Endothelial cell of umbilical vein (primary cell): ENCODE results near the gene MAGI1. TPM values are rescaled to one million over a fixed set of nuclear protein-coding genes. Genes with fewer than 3 reads are reported as not detected.

Source experiments
- BruUV-seq: library from RNA; stranded (reverse); fragments of 400-500 nt; replicated peaks from 2 replicates; lab custom pipeline; 2021; lab: Mats Ljungman, UMichigan
- CTCF ChIA-PET: fragments of 300-600, 350-600 bp; sonication (Branson Sonifier 250); formaldehyde crosslinking; loops from one replicate; lab custom pipeline; 2021; ENCODE audit warnings: antibody characterized with exemption, inconsistent platforms; lab: Charles Lee
- POLR2A ChIA-PET: fragments of 300-600, 350-600 bp; sonication (Branson Sonifier 250); formaldehyde crosslinking; loops from one replicate; lab custom pipeline; 2021; ENCODE audit warnings: antibody characterized with exemption, inconsistent platforms; lab: Charles Lee
- DNase-seq: peaks from one replicate; pipeline ENCODE4 v3.0.0-alpha.2; 2011; ENCODE audit warnings: low read depth, low spot score
- FAIRE-seq: peaks from 2 replicates; lab custom pipeline; 2011; peaks lifted over from hg19 to GRCh38; lab: Jason Lieb, UNC
- H2AFZ ChIP-seq: 2 replicates; pipeline ENCODE4 v1.6.0; 2012; ENCODE audit warnings: low read depth, low read length, control low read depth, inconsistent platforms
- H3K27ac ChIP-seq: 2 replicates; pipeline ENCODE4 v1.5.1; 2011; ENCODE audit warnings: low read depth, mild to moderate bottlenecking, control low read depth, low read length, moderate library complexity; ENCODE audit not compliant: insufficient read depth
- H3K27me3 ChIP-seq, 2 experiments: 2 replicates each; pipeline versions ENCODE4 v1.6.0 to v1.6.1; 2011; ENCODE audit warnings: low read length in 2 of 2, mixed read lengths in 1 of 2; ENCODE audit not compliant: control insufficient read depth in 2 of 2, insufficient read depth in 2 of 2
- H3K36me3 ChIP-seq, 2 experiments: 2 replicates in 1 of 2; 3 replicates in 1 of 2; pipeline ENCODE4 v1.5.1; 2011; ENCODE audit warnings: low read length in 2 of 2, mild to moderate bottlenecking in 1 of 2, moderate library complexity in 1 of 2; ENCODE audit not compliant: control insufficient read depth in 2 of 2, insufficient read depth in 2 of 2; ENCODE audit errors: extremely low read depth in 1 of 2
- H3K4me1 ChIP-seq: 3 replicates; pipeline ENCODE4 v1.5.1; 2011; ENCODE audit warnings: mild to moderate bottlenecking, low read length; ENCODE audit not compliant: control insufficient read depth, insufficient read depth; ENCODE audit errors: extremely low read depth
- H3K4me2 ChIP-seq: 2 replicates; pipeline ENCODE4 v1.6.1; 2011; ENCODE audit warnings: low read length, control low read depth, mixed read lengths; ENCODE audit not compliant: insufficient read depth
- H3K4me3 ChIP-seq, 3 experiments: fragments of 200-600 bp in 1 of 3; sonication (generic), shearing (Covaris generic) in 1 of 3; replicated peaks in 1 of 3; 2 replicates each; pipeline ENCODE4 v1.5.1; 2011 to 2016; ENCODE audit warnings: control low read depth in 3 of 3, low read length in 3 of 3, mild to moderate bottlenecking in 2 of 3, inconsistent platforms in 1 of 3, low read depth in 1 of 3, moderate library complexity in 1 of 3; ENCODE audit not compliant: insufficient read depth in 1 of 3
- H3K79me2 ChIP-seq: 2 replicates; pipeline ENCODE4 v1.6.0; 2012; ENCODE audit warnings: low read length, inconsistent platforms; ENCODE audit not compliant: control insufficient read depth, insufficient read depth
- H3K9ac ChIP-seq: replicated peaks from 2 replicates; pipeline ENCODE3; 2011; ENCODE audit warnings: low read length, control low read depth; ENCODE audit not compliant: insufficient read depth; ENCODE audit errors: extremely low read depth
- H3K9me1 ChIP-seq: replicated peaks from 3 replicates; pipeline ENCODE4 v1.6.0; 2011; ENCODE audit warnings: mild to moderate bottlenecking, low read length; ENCODE audit not compliant: control insufficient read depth, insufficient read depth; ENCODE audit errors: extremely low read depth
- H3K9me3 ChIP-seq: replicated peaks from 2 replicates; pipeline ENCODE4 v1.5.1; 2012; ENCODE audit warnings: low read length, inconsistent platforms; ENCODE audit not compliant: control insufficient read depth, insufficient read depth
- H4K20me1 ChIP-seq: replicated peaks from 2 replicates; pipeline ENCODE3; 2011; ENCODE audit warnings: mild to moderate bottlenecking, low read length; ENCODE audit not compliant: control insufficient read depth, insufficient read depth; ENCODE audit errors: extremely low read depth
- CTCF ChIP-seq, 2 donors: IDR thresholded peaks; 1 replicate in 1 of 2; 2 replicates in 1 of 2; pipeline ENCODE4 v1.5.1; 2011; ENCODE audit warnings: low read length in 2 of 2, mild to moderate bottlenecking in 2 of 2, moderate library complexity in 2 of 2, control low read depth in 1 of 2, inconsistent platforms in 1 of 2, low read depth in 1 of 2; ENCODE audit not compliant: insufficient read depth in 1 of 2; ENCODE audit errors: extremely low read depth in 1 of 2
- EZH2 ChIP-seq: IDR thresholded peaks from 2 replicates; pipeline ENCODE4 v1.6.1; 2012; ENCODE audit warnings: borderline replicate concordance, low read depth, mild to moderate bottlenecking, moderate library complexity, low read length, inconsistent platforms; ENCODE audit not compliant: severe bottlenecking
- FOS ChIP-seq: IDR thresholded peaks from 2 replicates; pipeline ENCODE4 v1.6.1; 2011; ENCODE audit warnings: mild to moderate bottlenecking, low read length, moderate library complexity, borderline replicate concordance; ENCODE audit not compliant: insufficient read depth
- GATA2 ChIP-seq: IDR thresholded peaks from 2 replicates; pipeline ENCODE4 v1.7.0; 2011; ENCODE audit warnings: low read depth, mild to moderate bottlenecking, moderate library complexity, mixed read lengths, low read length; ENCODE audit not compliant: insufficient read length, insufficient read depth
- JUN ChIP-seq: IDR thresholded peaks from 2 replicates; pipeline ENCODE4 v1.6.1; 2011; ENCODE audit warnings: borderline replicate concordance, low read depth; ENCODE audit not compliant: insufficient read length, insufficient read depth
- MAX ChIP-seq: IDR thresholded peaks from 2 replicates; pipeline ENCODE4 v1.6.1; 2011; ENCODE audit not compliant: insufficient read depth, insufficient read length
- MYC ChIP-seq: IDR thresholded peaks from one replicate; pipeline ENCODE4 v1.6.1; 2011; ENCODE audit warnings: mild to moderate bottlenecking, low read depth, low read length
- POLR2A ChIP-seq: IDR thresholded peaks from 2 replicates; pipeline ENCODE4 v1.6.1; 2012; ENCODE audit warnings: low read depth, mild to moderate bottlenecking, control low read depth, low read length
- POLR2AphosphoS5 ChIP-seq: IDR thresholded peaks from 2 replicates; pipeline ENCODE4 v1.6.1; 2012; ENCODE audit warnings: low read depth, mild to moderate bottlenecking, control low read depth, low read length, moderate library complexity; ENCODE audit not compliant: insufficient read depth
- dilution Hi-C: fragments of 300-500 bp; cut with MboI; formaldehyde crosslinking; loops from one replicate; pipeline ENCODE4 v1.15.0; 2019; ENCODE audit warnings: low sequenced_read_pairs; ENCODE audit not compliant: extremely low pct_ligation_motif_present
- intact Hi-C: fragments of 100-400 bp; cut with micrococcal nuclease; formaldehyde crosslinking; loops from one replicate; pipeline ENCODE4 v1.10.0; 2022
- polyA plus RNA-seq, 4 experiments: library from polyadenylated mRNA; depleted of rRNA in 3 of 4; stranded (reverse) in 3 of 4; unstranded in 1 of 4; fragments of >200 nt; gene quantifications; 2 replicates each; pipeline versions ENCODE4 v1.2.1 to v1.2.3, GENCODE V29; 2011 to 2012; ENCODE audit warnings: missing spikeins in 1 of 4
- total RNA-seq: library from RNA; stranded (reverse); gene quantifications from 2 replicates; pipeline ENCODE4 v1.2.3, GENCODE V29; 2021

The MAGI1 gene
- total and polyA plus RNA-seq, 2 donors (not counting 3 experiments of a cell fraction or from before 2014, with no cell fraction given), result 10.1 to 47.9 TPM

GRCh38 chr3:65734792-65735191, 303.9 kb downstream of the MAGI1 start:
- intact Hi-C loops, result loop anchor here (5.0 kb wide), 2 partner anchors 62 to 1202 kb away; no protein-coding TSS in a partner anchor
- dilution Hi-C loops, result no loop called here
- no peak overlapping the region for H3K4me3 ChIP-seq
- H3K9me3 ChIP-seq, result no peaks in the 10 kb centered on the region
- no peak overlapping the region for H3K9ac ChIP-seq
- no peaks in the 10 kb centered on the region for H3K4me1 ChIP-seq
- TF ChIP-seq JUN (no peak), CTCF (IDR thresholded peaks at IDR 0.05; ENCODE audit: extremely low read depth in 1 of 2, insufficient read depth in 1 of 2, low read depth in 1 of 2, low read length in 2 of 2) (no peak)
- H4K20me1 ChIP-seq, result peaks cover 3% of the 10 kb centered on the region
- no peak overlapping the region for H3K27ac ChIP-seq
- no peaks in the 10 kb centered on the region for H3K9me1 ChIP-seq
- ChIA-PET CTCF (interaction anchor here (1.3 kb wide), 1 partner anchor 20 kb away, joined by 4 read pairs; no protein-coding TSS in a partner anchor), POLR2A (interaction anchor here (0.9 kb wide), 1 partner anchor 146 kb away, joined by 11 read pairs; no protein-coding TSS in a partner anchor)
- no peak overlapping the region for H3K4me2 ChIP-seq
- FAIRE-seq, result no peak
- H3K36me3 ChIP-seq, result no peaks in the 10 kb centered on the region
- no peak overlapping the region for H2AFZ ChIP-seq
- BruUV-seq, result no TSS peak
- no peaks in the 10 kb centered on the region for H3K79me2 ChIP-seq
- H3K27me3 ChIP-seq, result no peaks in the 10 kb centered on the region
- DNase-seq, result no peak

GRCh38 chr3:65734382-65734781, 304.3 kb downstream of the MAGI1 start:
- H3K27me3 ChIP-seq, result no peaks in the 10 kb centered on the region
- no peak overlapping the region for H3K4me2 ChIP-seq
- dilution Hi-C loops (no loop called here), intact Hi-C loops (loop anchor here (5.0 kb wide), 2 partner anchors 62 to 1202 kb away; no protein-coding TSS in a partner anchor)
- no peak overlapping the region for H2AFZ ChIP-seq
- no peak for DNase-seq
- FAIRE-seq, result no peak
- peaks cover 3% of the 10 kb centered on the region for H4K20me1 ChIP-seq
- no peak overlapping the region for H3K9ac ChIP-seq
- no peak overlapping the region for H3K27ac ChIP-seq
- no peaks in the 10 kb centered on the region for H3K9me1 ChIP-seq
- ChIA-PET POLR2A (interaction anchor here (0.9 kb wide), 1 partner anchor 147 kb away, joined by 11 read pairs; no protein-coding TSS in a partner anchor), CTCF (interaction anchor here (1.3 kb wide), 1 partner anchor 20 kb away, joined by 4 read pairs; no protein-coding TSS in a partner anchor)
- H3K36me3 ChIP-seq, result no peaks in the 10 kb centered on the region
- no peak for TF ChIP-seq EZH2
- no peak for TF ChIP-seq JUN
- TF ChIP-seq POLR2AphosphoS5, result no peak
- no peak for TF ChIP-seq CTCF (IDR thresholded peaks at IDR 0.05; ENCODE audit: extremely low read depth in 1 of 2, insufficient read depth in 1 of 2, low read depth in 1 of 2, low read length in 2 of 2)
- no peak for TF ChIP-seq FOS
- TF ChIP-seq POLR2A, result no peak
- TF ChIP-seq GATA2, result no peak
- no peak for TF ChIP-seq MAX
- TF ChIP-seq MYC, result no peak
- no peaks in the 10 kb centered on the region for H3K79me2 ChIP-seq
- H3K9me3 ChIP-seq, result no peaks in the 10 kb centered on the region
- H3K4me3 ChIP-seq, result no peak overlapping the region
- BruUV-seq, result no TSS peak
- H3K4me1 ChIP-seq, result no peaks in the 10 kb centered on the region
